Keratinocyte (primary cell): ENCODE data around the gene SAMD13.

Experiments
- EZH2 ChIP-seq: IDR thresholded peaks from one replicate; pipeline ENCODE4 v1.6.1; 2012; ENCODE audit warnings: inconsistent platforms, mild to moderate bottlenecking, low read length, moderate library complexity
- TF ChIP-seq, protein P1 (sequence below), 3 experiments: IDR thresholded peaks in 1 of 3; conservative IDR thresholded peaks in 1 of 3; optimal IDR thresholded peaks in 1 of 3; 2 replicates in 2 of 3; 3 replicates in 1 of 3; pipeline versions ENCODE3 to v1.5.1; 2011; ENCODE audit warnings: low read length in 3 of 3, mild to moderate bottlenecking in 3 of 3, moderate library complexity in 2 of 3, control low read depth in 1 of 3, inconsistent platforms in 1 of 3; ENCODE audit not compliant: insufficient read depth in 2 of 3; ENCODE audit errors: extremely low read depth in 1 of 3

- TF ChIP-seq, protein P1, sequence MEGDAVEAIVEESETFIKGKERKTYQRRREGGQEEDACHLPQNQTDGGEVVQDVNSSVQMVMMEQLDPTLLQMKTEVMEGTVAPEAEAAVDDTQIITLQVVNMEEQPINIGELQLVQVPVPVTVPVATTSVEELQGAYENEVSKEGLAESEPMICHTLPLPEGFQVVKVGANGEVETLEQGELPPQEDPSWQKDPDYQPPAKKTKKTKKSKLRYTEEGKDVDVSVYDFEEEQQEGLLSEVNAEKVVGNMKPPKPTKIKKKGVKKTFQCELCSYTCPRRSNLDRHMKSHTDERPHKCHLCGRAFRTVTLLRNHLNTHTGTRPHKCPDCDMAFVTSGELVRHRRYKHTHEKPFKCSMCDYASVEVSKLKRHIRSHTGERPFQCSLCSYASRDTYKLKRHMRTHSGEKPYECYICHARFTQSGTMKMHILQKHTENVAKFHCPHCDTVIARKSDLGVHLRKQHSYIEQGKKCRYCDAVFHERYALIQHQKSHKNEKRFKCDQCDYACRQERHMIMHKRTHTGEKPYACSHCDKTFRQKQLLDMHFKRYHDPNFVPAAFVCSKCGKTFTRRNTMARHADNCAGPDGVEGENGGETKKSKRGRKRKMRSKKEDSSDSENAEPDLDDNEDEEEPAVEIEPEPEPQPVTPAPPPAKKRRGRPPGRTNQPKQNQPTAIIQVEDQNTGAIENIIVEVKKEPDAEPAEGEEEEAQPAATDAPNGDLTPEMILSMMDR (optimal IDR thresholded peaks at IDR 0.05 in 1 of 3, IDR thresholded peaks at IDR 0.05 in 1 of 3, conservative IDR thresholded peaks at IDR 0.05 in 1 of 3; ENCODE audit: extremely low read depth in 1 of 3, insufficient read depth in 2 of 3, low read length in 3 of 3), result no peak
- no peak for TF ChIP-seq EZH2
Measured at GRCh38 chr1:84307398-84307797, 5.9 kb downstream of the SAMD13 start.
